ENCODE data around the gene NTRK1. TPM values are rescaled to one million over a fixed set of nuclear protein-coding genes. Genes with fewer than 3 reads are reported as not detected.

The NTRK1 gene
- total RNA-seq, 2 donors from 2014 or later = 0.56 to 1.1 TPM

GRCh38 chr1:156898161-156898566 is 37.5 kb downstream of the NTRK1 start:
- Histone ChIP-seq H3K27ac (no peak overlapping the region), H3K27me3 (peaks cover 6% of the 10 kb centered on the region), H3K4me1 (no peaks in the 10 kb centered on the region), H3K4me3 (no peak overlapping the region), H3K36me3 (no peaks in the 10 kb centered on the region), H3K9ac (ENCODE audit: low read depth in 2 of 2, low read length in 2 of 2) (no peak overlapping the region), H3K9me3 (no peaks in the 10 kb centered on the region)
- intact Hi-C loops (cut with DNase I) = no loop called here
- no peak for DNase-seq
- TF ChIP-seq CTCF (IDR thresholded peaks at IDR 0.05) = no peak

- no peak overlapping the region for H3K9ac ChIP-seq (ENCODE audit: low read depth in 2 of 2, low read length in 2 of 2)
- no peaks in the 10 kb centered on the region for H3K27me3 ChIP-seq
- H3K9me3 ChIP-seq = no peaks in the 10 kb centered on the region
- H3K36me3 ChIP-seq = no peaks in the 10 kb centered on the region
- no peaks in the 10 kb centered on the region for H3K4me1 ChIP-seq
- no peak overlapping the region for H3K4me3 ChIP-seq
- H3K27ac ChIP-seq = no peak overlapping the region
- no peak for TF ChIP-seq CTCF (IDR thresholded peaks at IDR 0.05)
- DNase-seq = no peak
- intact Hi-C loops (cut with DNase I) = no loop called here
Measured at GRCh38 chr1:156898971-156899664, 38.5 kb downstream of the NTRK1 start.

- no peak overlapping the region for H3K4me3 ChIP-seq
- no peak overlapping the region for H3K27ac ChIP-seq
- no peaks in the 10 kb centered on the region for H3K9me3 ChIP-seq
- H3K27me3 ChIP-seq = no peaks in the 10 kb centered on the region
- H3K9ac ChIP-seq (ENCODE audit: low read depth in 2 of 2, low read length in 2 of 2) = no peak overlapping the region
- intact Hi-C loops (cut with DNase I) = no loop called here
- no peaks in the 10 kb centered on the region for H3K36me3 ChIP-seq
- TF ChIP-seq CTCF (IDR thresholded peaks at IDR 0.05) = no peak
- no peak for DNase-seq
- H3K4me1 ChIP-seq = no peaks in the 10 kb centered on the region
Measured at GRCh38 chr1:156899956-156900718, 39.5 kb downstream of the NTRK1 start.

GRCh38 chr1:156900896-156901589 is 40.4 kb downstream of the NTRK1 start:
- H3K9ac ChIP-seq (ENCODE audit: low read depth in 2 of 2, low read length in 2 of 2) = no peak overlapping the region
- intact Hi-C loops (cut with DNase I) = no loop called here
- no peak overlapping the region for H3K27ac ChIP-seq
- H3K9me3 ChIP-seq = no peaks in the 10 kb centered on the region
- TF ChIP-seq CTCF (IDR thresholded peaks at IDR 0.05) = no peak
- H3K4me1 ChIP-seq = no peaks in the 10 kb centered on the region
- no peak for DNase-seq
- no peaks in the 10 kb centered on the region for H3K36me3 ChIP-seq
- H3K27me3 ChIP-seq = no peaks in the 10 kb centered on the region
- H3K4me3 ChIP-seq = no peak overlapping the region

GRCh38 chr1:156901590-156901900 is 40.9 kb downstream of the NTRK1 start:
- Histone ChIP-seq H3K9ac (ENCODE audit: low read depth in 2 of 2, low read length in 2 of 2) (no peak overlapping the region), H3K27me3 (no peaks in the 10 kb centered on the region), H3K4me1 (no peaks in the 10 kb centered on the region), H3K9me3 (no peaks in the 10 kb centered on the region), H3K27ac (no peak overlapping the region), H3K4me3 (no peak overlapping the region), H3K36me3 (no peaks in the 10 kb centered on the region)
- DNase-seq = no peak
- TF ChIP-seq CTCF (IDR thresholded peaks at IDR 0.05) = no peak
- intact Hi-C loops (cut with DNase I) = no loop called here

Data from colonic mucosa (tissue), 4 donors.